ENCODE results near the gene CHN1. TPM values are rescaled to one million over a fixed set of nuclear protein-coding genes. Genes with fewer than 3 reads are reported as not detected.

Gene CHN1
- total RNA-seq, 4 donors from 2014 or later = 3.4 to 60.2 (median 7.1) TPM

GRCh38 chr2:175001566-175001965 lies 3.6 kb downstream of the CHN1 start:
- Histone ChIP-seq H3K9me3 (no peaks in the 10 kb centered on the region), H3K4me1 (peaks cover 0 to 10% (median 2%) of the 10 kb centered on the region in 4 donors), H3K27ac (no peak overlapping the region), H3K36me3 (no peaks in the 10 kb centered on the region), H3K4me3 (no peak overlapping the region), H3K27me3 (no peaks in the 10 kb centered on the region)
- TF ChIP-seq, protein P1, sequence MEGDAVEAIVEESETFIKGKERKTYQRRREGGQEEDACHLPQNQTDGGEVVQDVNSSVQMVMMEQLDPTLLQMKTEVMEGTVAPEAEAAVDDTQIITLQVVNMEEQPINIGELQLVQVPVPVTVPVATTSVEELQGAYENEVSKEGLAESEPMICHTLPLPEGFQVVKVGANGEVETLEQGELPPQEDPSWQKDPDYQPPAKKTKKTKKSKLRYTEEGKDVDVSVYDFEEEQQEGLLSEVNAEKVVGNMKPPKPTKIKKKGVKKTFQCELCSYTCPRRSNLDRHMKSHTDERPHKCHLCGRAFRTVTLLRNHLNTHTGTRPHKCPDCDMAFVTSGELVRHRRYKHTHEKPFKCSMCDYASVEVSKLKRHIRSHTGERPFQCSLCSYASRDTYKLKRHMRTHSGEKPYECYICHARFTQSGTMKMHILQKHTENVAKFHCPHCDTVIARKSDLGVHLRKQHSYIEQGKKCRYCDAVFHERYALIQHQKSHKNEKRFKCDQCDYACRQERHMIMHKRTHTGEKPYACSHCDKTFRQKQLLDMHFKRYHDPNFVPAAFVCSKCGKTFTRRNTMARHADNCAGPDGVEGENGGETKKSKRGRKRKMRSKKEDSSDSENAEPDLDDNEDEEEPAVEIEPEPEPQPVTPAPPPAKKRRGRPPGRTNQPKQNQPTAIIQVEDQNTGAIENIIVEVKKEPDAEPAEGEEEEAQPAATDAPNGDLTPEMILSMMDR (IDR thresholded peaks at IDR 0.05) = no peak
- no peak for TF ChIP-seq POLR2A (IDR thresholded peaks at IDR 0.05)
- no peak for DNase-seq

GRCh38 chr2:174997110-174997509 lies 8.1 kb downstream of the CHN1 start:
- TF ChIP-seq POLR2A (IDR thresholded peaks at IDR 0.05) = no peak
- TF ChIP-seq, protein P1 (IDR thresholded peaks at IDR 0.05) = no peak
- no peak for DNase-seq
- no peak overlapping the region for H3K27ac ChIP-seq
- H3K4me1 ChIP-seq = no peaks in the 10 kb centered on the region
- no peaks in the 10 kb centered on the region for H3K36me3 ChIP-seq
- H3K9me3 ChIP-seq = no peaks in the 10 kb centered on the region
- H3K4me3 ChIP-seq = no peak overlapping the region
- no peaks in the 10 kb centered on the region for H3K27me3 ChIP-seq

DNA sequence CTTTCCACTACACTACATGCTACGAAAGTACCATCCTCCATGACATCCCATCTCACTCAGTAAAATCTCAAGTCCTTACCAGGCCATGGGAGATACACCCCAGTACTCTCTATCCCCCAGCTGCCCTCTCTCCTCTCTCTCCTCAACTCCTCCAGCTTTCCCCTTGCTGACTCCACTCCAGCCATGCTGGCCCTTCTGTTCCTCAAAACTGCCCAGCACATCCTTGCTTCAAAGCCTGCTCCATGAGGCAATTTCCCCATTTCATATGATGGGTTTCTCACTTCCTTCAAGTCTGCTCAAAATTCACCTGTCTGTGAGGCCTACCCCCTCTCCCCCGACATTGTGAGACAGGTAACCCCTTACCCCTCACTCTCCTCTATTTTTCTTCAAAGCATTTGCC lies 8.6 kb downstream of the CHN1 start:
- Histone ChIP-seq H3K27me3 (no peaks in the 10 kb centered on the region), H3K9me3 (no peaks in the 10 kb centered on the region), H3K4me3 (no peak overlapping the region), H3K27ac (no peak overlapping the region), H3K36me3 (no peaks in the 10 kb centered on the region), H3K4me1 (no peaks in the 10 kb centered on the region)
- DNase-seq = no peak
- TF ChIP-seq, protein P1 (IDR thresholded peaks at IDR 0.05) = no peak
- no peak for TF ChIP-seq POLR2A (IDR thresholded peaks at IDR 0.05)

- TF ChIP-seq, protein P1 (IDR thresholded peaks at IDR 0.05) = no peak
- no peak for TF ChIP-seq POLR2A (IDR thresholded peaks at IDR 0.05)
- H3K4me3 ChIP-seq = no peak overlapping the region
- no peak for DNase-seq
Measured at GRCh38 chr2:174994381-174994780, 10.8 kb downstream of the CHN1 start.

GRCh38 chr2:174992886-174993285 lies 12.3 kb downstream of the CHN1 start:
- no peaks in the 10 kb centered on the region for H3K36me3 ChIP-seq
- no peak overlapping the region for H3K4me3 ChIP-seq
- no peaks in the 10 kb centered on the region for H3K27me3 ChIP-seq
- TF ChIP-seq POLR2A (IDR thresholded peaks at IDR 0.05) = no peak
- no peaks in the 10 kb centered on the region for H3K9me3 ChIP-seq
- no peaks in the 10 kb centered on the region for H3K4me1 ChIP-seq
- no peak overlapping the region for H3K27ac ChIP-seq
- no peak for DNase-seq

More at GRCh38 chr2:174994381-174994780, 10.8 kb downstream of the CHN1 start:
- Histone ChIP-seq H3K27me3 (no peaks in the 10 kb centered on the region), H3K36me3 (no peaks in the 10 kb centered on the region), H3K27ac (no peak overlapping the region), H3K4me1 (no peaks in the 10 kb centered on the region), H3K9me3 (no peaks in the 10 kb centered on the region)

GRCh38 chr2:174985614-174986013 lies 19.6 kb downstream of the CHN1 start:
- no peaks in the 10 kb centered on the region for H3K27me3 ChIP-seq
- TF ChIP-seq, protein P1 (IDR thresholded peaks at IDR 0.05) = peak in 5 of 6 experiments; percentile 13 to 68 (median 58)
- TF ChIP-seq POLR2A (IDR thresholded peaks at IDR 0.05) = no peak
- H3K4me1 ChIP-seq = no peaks in the 10 kb centered on the region
- no peak for DNase-seq
- no peaks in the 10 kb centered on the region for H3K36me3 ChIP-seq
- H3K4me3 ChIP-seq = no peak overlapping the region
- no peaks in the 10 kb centered on the region for H3K9me3 ChIP-seq
- H3K27ac ChIP-seq = no peak overlapping the region
